ENCODE results near the gene SIL1. TPM values are rescaled to one million over a fixed set of nuclear protein-coding genes. Genes with fewer than 3 reads are reported as not detected.

Gene SIL1
- polyA plus RNA-seq, 1 experiment: 90.5 TPM

GRCh38 chr5:138969323-138970002 is 228.7 kb downstream of the SIL1 start:
- DNase-seq (ENCODE audit: low read depth): no peak
- no peak for TF ChIP-seq CTCF (IDR thresholded peaks at IDR 0.05; ENCODE audit: insufficient read depth, low read depth, low read length)
- H3K27me3 ChIP-seq (ENCODE audit: control insufficient read depth, insufficient read depth, low read length): no peaks in the 10 kb centered on the region
- no peak overlapping the region for H3K4me3 ChIP-seq (ENCODE audit: low read depth, low read length)
- POLR2A ChIA-PET: no interaction called here
- CTCF ChIA-PET: no interaction called here
- no peaks in the 10 kb centered on the region for H3K36me3 ChIP-seq (ENCODE audit: control insufficient read depth, insufficient read depth, low read length)

GRCh38 chr5:138968601-138969000 is 229.6 kb downstream of the SIL1 start:
- POLR2A ChIA-PET: no interaction called here

GRCh38 chr5:138967791-138968448 is 230.2 kb downstream of the SIL1 start:
- Histone ChIP-seq H3K4me3 (ENCODE audit: low read depth, low read length) (no peak overlapping the region), H3K36me3 (ENCODE audit: control insufficient read depth, insufficient read depth, low read length) (no peaks in the 10 kb centered on the region), H3K27me3 (ENCODE audit: control insufficient read depth, insufficient read depth, low read length) (no peaks in the 10 kb centered on the region)
- no peak for TF ChIP-seq CTCF (IDR thresholded peaks at IDR 0.05; ENCODE audit: insufficient read depth, low read depth, low read length)
- DNase-seq (ENCODE audit: low read depth): no peak
- POLR2A ChIA-PET: interaction anchor here (0.7 kb wide), 1 partner anchor 8 kb away, joined by 4 read pairs; no protein-coding TSS in a partner anchor
- CTCF ChIA-PET: interaction anchor here (1.4 kb wide), 1 partner anchor 13 kb away, joined by 4 read pairs; no protein-coding TSS in a partner anchor

More at GRCh38 chr5:138968601-138969000, 229.6 kb downstream of the SIL1 start:
- CTCF ChIA-PET: no interaction called here
- TF ChIP-seq CTCF (IDR thresholded peaks at IDR 0.05; ENCODE audit: insufficient read depth, low read depth, low read length): no peak
- no peak for DNase-seq (ENCODE audit: low read depth)
- H3K36me3 ChIP-seq (ENCODE audit: control insufficient read depth, insufficient read depth, low read length): no peaks in the 10 kb centered on the region
- no peaks in the 10 kb centered on the region for H3K27me3 ChIP-seq (ENCODE audit: control insufficient read depth, insufficient read depth, low read length)
- H3K4me3 ChIP-seq (ENCODE audit: low read depth, low read length): no peak overlapping the region

GRCh38 chr5:138966236-138966985 is 231.8 kb downstream of the SIL1 start:
- TF ChIP-seq CTCF (IDR thresholded peaks at IDR 0.05; ENCODE audit: insufficient read depth, low read depth, low read length): no peak
- ChIA-PET POLR2A (interaction anchor here (0.5 kb wide), 1 partner anchor 391 kb away, joined by 3 read pairs; the partner anchor contains the start of gene HSPA9), CTCF (interaction anchor here (1.4 kb wide), 1 partner anchor 11 kb away, joined by 4 read pairs; no protein-coding TSS in a partner anchor)
- no peak overlapping the region for H3K4me3 ChIP-seq (ENCODE audit: low read depth, low read length)
- no peak for DNase-seq (ENCODE audit: low read depth)
- H3K36me3 ChIP-seq (ENCODE audit: control insufficient read depth, insufficient read depth, low read length): no peaks in the 10 kb centered on the region
- no peaks in the 10 kb centered on the region for H3K27me3 ChIP-seq (ENCODE audit: control insufficient read depth, insufficient read depth, low read length)

GRCh38 chr5:138965626-138966025 is 232.5 kb downstream of the SIL1 start:
- POLR2A ChIA-PET: interaction anchor here (0.5 kb wide), 1 partner anchor 390 kb away, joined by 3 read pairs; the partner anchor contains the start of gene HSPA9

More at GRCh38 chr5:138965626-138966025, 232.5 kb downstream of the SIL1 start:
- H3K27me3 ChIP-seq (ENCODE audit: control insufficient read depth, insufficient read depth, low read length): no peaks in the 10 kb centered on the region
- H3K4me3 ChIP-seq (ENCODE audit: low read depth, low read length): no peak overlapping the region
- TF ChIP-seq CTCF (IDR thresholded peaks at IDR 0.05; ENCODE audit: insufficient read depth, low read depth, low read length): no peak
- CTCF ChIA-PET: no interaction called here
- H3K36me3 ChIP-seq (ENCODE audit: control insufficient read depth, insufficient read depth, low read length): no peaks in the 10 kb centered on the region
- no peak for DNase-seq (ENCODE audit: low read depth)

Measured in BJ (cell line).